Stimulated activated naive CD4-positive, alpha-beta T cell (primary cell): Measurements from ENCODE around the gene KCTD10.

Experiments
- DNase-seq, 6 experiments: peaks; one replicate each; lab custom pipeline; 2025; lab: John Stamatoyannopoulos, UW

Gene KCTD10, protein sequence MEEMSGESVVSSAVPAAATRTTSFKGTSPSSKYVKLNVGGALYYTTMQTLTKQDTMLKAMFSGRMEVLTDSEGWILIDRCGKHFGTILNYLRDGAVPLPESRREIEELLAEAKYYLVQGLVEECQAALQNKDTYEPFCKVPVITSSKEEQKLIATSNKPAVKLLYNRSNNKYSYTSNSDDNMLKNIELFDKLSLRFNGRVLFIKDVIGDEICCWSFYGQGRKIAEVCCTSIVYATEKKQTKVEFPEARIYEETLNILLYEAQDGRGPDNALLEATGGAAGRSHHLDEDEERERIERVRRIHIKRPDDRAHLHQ

DNA sequence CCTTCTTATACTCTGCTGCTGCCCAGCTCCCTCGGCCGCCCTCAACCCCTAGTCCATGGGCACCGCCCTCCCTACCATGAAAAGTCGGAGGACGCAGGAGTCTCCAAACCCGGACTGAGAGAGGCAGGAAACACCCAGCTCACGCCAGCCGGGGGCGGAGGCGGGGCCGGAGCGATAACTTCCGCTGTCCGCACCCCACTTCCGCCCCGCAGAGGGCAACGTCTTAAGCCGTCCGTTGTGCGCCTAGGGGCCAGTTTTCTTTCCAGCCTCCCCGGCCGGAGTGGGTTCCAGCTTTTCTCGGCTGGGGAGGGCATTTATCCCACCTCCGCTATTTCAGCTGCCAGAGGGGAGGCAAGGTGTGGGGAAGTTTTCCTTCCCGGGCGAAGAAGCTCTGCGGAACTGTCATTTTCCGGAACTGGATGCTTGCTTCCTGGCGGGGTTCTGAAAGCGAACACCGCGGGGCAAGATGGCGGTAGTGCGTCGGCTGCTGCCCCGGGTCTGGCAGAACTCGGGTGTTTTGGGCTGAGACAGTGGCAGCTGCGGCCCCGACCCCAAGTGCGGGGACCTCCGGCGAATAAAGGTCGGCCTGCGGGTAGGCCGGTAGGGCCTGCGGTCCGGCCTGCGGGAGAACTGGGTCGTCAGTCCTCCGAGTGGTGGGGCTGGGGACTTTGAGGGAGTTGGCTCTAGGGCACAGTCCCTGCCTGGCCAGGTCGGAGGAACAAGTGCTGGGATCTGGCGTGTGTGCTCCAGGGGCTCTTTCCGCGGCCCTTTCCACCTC is at the start of gene KCTD10, which contains the start of gene UBE3B:
TSS of gene KCTD10 (minus strand) at position 116 of the 778 bp plus-strand sequence. CDS start at position 78, 38 bp downstream.
TSS of gene UBE3B (plus strand) at position 450 of the 778 bp plus-strand sequence. CDS start 5,918 bp downstream, outside the sequence.
- DNase-seq, result peak; percentile 77 to 98 (median 82)

GRCh38 chr12:109525279-109525585 is 48.1 kb upstream of the KCTD10 start:
- DNase-seq, result no peak

GRCh38 chr12:109524466-109525278 is 47.6 kb upstream of the KCTD10 start:
- DNase-seq, result no peak

- no peak for DNase-seq
These were observed 46.4 kb upstream of the KCTD10 start for GRCh38 chr12:109523504-109523903.

DNA sequence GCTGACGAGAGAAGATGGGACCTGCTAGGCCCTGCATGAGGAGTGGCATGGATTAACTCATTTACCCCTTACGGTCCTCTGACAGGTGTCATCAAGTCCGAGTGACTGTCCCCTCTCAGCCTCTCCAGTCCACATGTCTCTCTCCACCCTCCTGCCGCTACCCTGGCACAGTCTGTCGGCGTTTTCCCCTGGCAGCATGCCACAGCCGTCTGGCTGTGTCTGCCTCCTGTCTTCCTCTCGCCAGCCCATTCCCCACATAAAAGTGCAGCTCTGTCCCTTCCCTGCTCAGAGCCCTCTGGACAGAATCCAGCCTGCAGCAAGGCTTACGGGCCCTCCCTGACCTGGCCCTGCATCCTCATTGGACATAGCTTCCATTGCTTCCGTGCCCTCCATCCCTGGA is 46.0 kb upstream of the KCTD10 start:
- DNase-seq, result no peak

DNA sequence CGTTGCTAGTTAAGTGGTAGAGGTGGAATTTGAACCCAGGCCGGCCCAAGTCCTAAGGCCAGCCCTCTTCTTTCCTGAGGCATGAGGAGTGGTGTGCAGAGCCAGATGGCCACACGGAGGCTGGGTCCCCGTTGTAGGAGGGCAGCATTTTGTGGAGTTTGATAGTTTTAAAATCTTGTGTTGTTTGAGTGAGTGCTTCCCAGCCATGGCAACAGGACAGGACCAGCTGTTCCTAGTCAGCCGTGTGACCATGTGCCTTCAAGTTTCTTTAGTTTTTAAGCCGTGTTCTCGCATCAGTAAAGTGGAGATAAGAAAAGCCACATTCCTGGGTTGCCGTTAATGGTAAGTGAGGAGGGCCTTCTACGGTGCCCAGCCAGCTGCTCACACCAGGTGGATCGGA is 44.7 kb upstream of the KCTD10 start:
- no peak for DNase-seq

DNA sequence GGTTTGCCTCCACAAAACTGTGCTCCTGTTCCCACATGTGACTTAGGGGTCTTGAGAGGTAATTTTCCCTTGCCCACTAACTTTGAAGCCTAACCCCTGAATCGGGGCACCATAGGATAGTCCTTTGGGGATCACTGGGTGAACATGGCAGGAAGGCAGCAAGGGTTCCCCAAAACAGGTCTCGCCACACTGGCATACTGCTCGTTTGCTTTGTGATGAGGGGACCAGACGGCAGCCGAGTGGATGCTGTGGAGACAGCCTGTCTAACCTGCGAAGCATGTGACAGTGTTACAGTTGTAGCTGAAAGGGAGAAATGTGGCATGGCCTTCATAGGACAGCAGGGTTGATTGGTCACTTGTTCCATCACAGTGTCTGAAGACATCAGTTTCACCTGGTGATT is 42.7 kb upstream of the KCTD10 start:
- DNase-seq, result no peak

GRCh38 chr12:109518820-109519665 is 41.9 kb upstream of the KCTD10 start:
- DNase-seq, result peak; percentile 7 to 62 (median 25)

- no peak for DNase-seq
These were observed 40.5 kb upstream of the KCTD10 start for GRCh38 chr12:109517619-109518018.

DNA sequence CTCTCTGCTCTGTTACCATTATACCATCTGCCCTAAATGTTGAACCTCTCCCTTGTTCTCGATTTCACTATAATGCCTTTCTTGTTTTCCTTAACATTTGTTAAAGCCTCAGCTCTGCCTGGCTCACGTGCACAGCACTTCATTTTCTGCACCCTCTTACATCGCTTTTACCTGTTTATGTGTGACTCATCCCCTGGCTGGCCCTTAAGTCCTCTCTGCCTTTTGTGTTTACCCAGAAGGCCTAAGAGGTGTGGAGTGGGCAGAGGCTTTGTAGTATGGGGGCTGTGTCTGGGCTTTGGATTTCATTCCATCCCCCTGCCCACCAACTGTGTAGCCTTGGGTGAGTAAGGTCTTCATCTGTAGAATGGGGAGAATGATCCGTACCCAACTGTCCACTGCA is 36.9 kb upstream of the KCTD10 start:
- DNase-seq, result no peak

GRCh38 chr12:109513051-109513450 is 36.0 kb upstream of the KCTD10 start:
- DNase-seq, result no peak

- DNase-seq, result no peak
These were observed 35.5 kb upstream of the KCTD10 start for GRCh38 chr12:109512608-109513007.

GRCh38 chr12:109510196-109510595 is 33.1 kb upstream of the KCTD10 start:
- no peak for DNase-seq

GRCh38 chr12:109504068-109504467 is 27.0 kb upstream of the KCTD10 start:
- no peak for DNase-seq

DNA sequence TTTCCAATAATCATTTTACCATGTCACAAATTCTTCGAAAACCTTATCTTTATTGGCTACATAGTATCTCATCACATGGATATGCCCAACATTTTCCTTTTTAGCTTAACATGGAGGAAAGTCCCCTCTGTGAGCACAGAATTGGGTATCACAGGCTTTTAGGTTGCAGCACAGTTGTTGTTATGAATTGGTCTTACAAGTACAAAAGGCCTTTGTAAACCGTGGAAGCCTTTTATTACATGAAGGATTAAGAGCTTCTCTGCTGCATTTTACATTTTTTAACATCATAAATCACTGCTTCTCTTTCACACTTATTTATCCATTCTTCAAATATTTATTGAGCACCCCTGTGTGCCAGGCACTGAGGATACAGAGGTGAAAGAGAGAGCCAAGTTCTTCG is 26.5 kb upstream of the KCTD10 start:
- no peak for DNase-seq

GRCh38 chr12:109502332-109502731 is 25.2 kb upstream of the KCTD10 start:
- no peak for DNase-seq

DNA sequence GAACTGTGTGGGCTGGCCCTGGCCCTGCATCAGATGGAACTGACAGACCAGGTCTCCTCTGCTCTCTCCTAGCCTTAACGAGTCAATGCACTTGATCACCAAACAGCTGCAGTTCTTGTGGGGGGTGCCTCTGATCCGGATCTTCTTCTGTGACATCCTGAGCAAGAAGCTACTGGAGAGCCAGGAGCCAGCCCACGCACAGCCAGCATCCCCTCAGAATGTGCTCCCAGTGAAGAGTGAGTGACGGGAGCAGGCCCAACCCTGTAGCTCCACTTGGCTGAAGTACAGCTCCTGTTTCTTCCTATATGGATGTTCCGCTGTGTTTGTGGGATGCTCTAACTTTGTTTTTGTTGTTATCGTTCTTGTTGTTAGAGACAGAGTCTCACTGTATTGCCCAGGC is 24.2 kb upstream of the KCTD10 start:
- no peak for DNase-seq

DNA sequence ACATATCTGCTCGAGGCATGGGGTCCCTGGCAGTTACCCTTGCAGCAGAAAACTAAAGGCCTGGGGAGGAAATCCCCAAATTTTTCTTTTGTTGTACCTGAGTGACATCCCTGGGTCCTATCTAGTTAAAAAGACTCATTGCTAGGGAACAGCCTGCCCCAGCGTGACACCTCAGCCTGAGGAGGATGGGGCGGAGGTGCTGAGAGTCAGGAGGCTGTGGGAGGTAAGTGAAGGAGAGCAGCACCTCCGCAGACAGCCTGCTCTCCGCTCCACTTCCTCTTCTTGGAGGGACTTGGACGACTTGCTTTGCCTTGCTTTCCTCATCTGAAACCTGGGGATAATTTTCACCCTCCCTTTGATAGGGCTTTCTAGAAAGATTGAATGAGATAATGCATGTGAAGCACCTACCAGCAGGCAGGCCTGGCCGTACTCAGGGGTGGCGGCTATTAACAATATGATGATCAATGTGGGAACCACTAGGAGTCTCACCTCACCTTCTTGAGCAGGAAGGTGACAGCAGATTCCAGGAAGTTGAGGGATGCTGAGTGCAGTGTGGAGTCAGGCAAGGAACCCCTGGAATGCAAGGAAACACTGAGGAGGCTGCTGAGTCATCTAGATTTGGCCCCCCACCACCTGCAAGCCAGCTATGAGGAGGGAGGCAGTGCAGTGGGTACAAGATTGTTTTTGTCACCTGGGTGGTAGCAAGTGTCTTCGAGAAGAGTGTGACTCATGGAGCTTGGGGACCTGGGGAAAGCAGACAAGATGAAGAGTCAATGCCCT is 23.5 kb upstream of the KCTD10 start:
- DNase-seq, result no peak

GRCh38 chr12:109497675-109498074 is 20.6 kb upstream of the KCTD10 start:
- DNase-seq, result no peak

- DNase-seq, result no peak
These were observed 19.2 kb upstream of the KCTD10 start for GRCh38 chr12:109496306-109496705.

DNA sequence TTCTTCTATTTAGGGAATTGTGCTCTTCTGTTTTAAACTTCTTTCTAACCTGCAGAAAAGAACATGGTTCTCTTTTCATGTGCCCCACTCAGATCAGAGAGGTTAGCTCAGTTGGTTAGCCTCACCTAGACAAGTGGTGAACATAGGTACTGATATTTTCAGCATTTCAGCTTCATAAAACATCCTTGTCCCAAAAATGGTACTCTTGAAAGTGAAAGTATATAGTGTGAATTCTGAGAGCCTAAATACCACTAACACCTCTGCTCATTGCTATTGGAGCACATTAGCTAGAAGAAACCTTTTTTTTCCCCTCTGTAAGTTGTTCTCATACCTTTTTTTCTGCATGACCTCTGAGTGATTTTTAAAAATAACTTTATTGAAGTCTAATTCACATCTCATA is 17.9 kb upstream of the KCTD10 start:
- no peak for DNase-seq
